ENCODE measurements around the gene PINLYP.

DNA sequence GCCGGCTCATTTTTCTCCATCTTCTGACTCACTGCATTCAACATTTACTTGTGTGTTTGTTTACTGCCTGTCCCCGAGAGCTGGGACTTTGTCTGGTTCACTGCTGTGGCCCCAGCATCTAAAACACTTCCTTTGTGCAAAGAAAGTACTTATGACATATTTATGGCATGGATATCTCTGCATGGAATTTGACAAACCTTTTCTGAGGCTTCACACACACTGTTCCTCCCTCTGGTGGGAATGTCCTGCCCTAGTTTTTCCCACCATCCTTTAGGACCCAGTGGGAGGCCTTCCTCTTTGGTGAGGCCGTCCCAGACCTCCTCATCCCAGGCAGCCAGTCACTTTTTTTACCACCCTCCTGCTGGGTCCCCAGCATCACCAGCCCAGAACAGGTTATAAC, 34.9 kb downstream of the PINLYP start:
- TF ChIP-seq POLR2AphosphoS5 (IDR thresholded peaks at IDR 0.05) (no peak), EP300 (IDR thresholded peaks at IDR 0.05; ENCODE audit: low read depth) (no peak)
- TF ChIP-seq, protein P1, sequence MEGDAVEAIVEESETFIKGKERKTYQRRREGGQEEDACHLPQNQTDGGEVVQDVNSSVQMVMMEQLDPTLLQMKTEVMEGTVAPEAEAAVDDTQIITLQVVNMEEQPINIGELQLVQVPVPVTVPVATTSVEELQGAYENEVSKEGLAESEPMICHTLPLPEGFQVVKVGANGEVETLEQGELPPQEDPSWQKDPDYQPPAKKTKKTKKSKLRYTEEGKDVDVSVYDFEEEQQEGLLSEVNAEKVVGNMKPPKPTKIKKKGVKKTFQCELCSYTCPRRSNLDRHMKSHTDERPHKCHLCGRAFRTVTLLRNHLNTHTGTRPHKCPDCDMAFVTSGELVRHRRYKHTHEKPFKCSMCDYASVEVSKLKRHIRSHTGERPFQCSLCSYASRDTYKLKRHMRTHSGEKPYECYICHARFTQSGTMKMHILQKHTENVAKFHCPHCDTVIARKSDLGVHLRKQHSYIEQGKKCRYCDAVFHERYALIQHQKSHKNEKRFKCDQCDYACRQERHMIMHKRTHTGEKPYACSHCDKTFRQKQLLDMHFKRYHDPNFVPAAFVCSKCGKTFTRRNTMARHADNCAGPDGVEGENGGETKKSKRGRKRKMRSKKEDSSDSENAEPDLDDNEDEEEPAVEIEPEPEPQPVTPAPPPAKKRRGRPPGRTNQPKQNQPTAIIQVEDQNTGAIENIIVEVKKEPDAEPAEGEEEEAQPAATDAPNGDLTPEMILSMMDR (IDR thresholded peaks at IDR 0.05), result no peak

Measured in transverse colon (tissue), 4 donors.